Hepatocyte (in vitro differentiated cells): ENCODE measurements around the gene CCDC88C. TPM values are rescaled to one million over a fixed set of nuclear protein-coding genes. Genes with fewer than 3 reads are reported as not detected.

Source experiments
- DNase-seq: peaks from one replicate; pipeline ENCODE4 v3.0.0-alpha.2; 2016; ENCODE audit warnings: low spot score
- H2AFZ ChIP-seq: fragments of 200-600 bp; sonication (generic); 2 replicates; pipeline ENCODE4 v1.6.0; 2016; ENCODE audit warnings: antibody characterized with exemption, mild to moderate bottlenecking
- H3K27ac ChIP-seq: fragments of 200-600 bp; sonication (generic); 2 replicates; pipeline ENCODE4 v1.5.1; 2016; ENCODE audit warnings: mild to moderate bottlenecking
- H3K27me3 ChIP-seq: fragments of 200-600 bp; sonication (generic); 2 replicates; pipeline ENCODE4 v1.6.1; 2016
- H3K36me3 ChIP-seq: fragments of 200-600 bp; sonication (generic); replicated peaks from 2 replicates; pipeline ENCODE4 v1.5.1; 2016; ENCODE audit warnings: low read depth; ENCODE audit not compliant: insufficient read depth
- H3K4me1 ChIP-seq: fragments of 200-600 bp; sonication (generic); 2 replicates; pipeline ENCODE4 v1.5.1; 2016; ENCODE audit warnings: mild to moderate bottlenecking, moderate library complexity; ENCODE audit not compliant: insufficient read depth
- H3K4me2 ChIP-seq: fragments of 200-600 bp; sonication (generic); 2 replicates; pipeline ENCODE4 v1.6.0; 2016
- H3K4me3 ChIP-seq: fragments of 200-600 bp; sonication (generic); 2 replicates; pipeline ENCODE4 v1.5.1; 2016; ENCODE audit warnings: mild to moderate bottlenecking
- H3K79me2 ChIP-seq: fragments of 200-600 bp; sonication (generic); 2 replicates; pipeline ENCODE4 v1.6.0; 2017; ENCODE audit warnings: mild to moderate bottlenecking
- H3K9me2 ChIP-seq: fragments of 200-600 bp; sonication (generic); replicated peaks from 2 replicates; pipeline ENCODE4 v1.6.0; 2017; ENCODE audit warnings: mild to moderate bottlenecking; ENCODE audit not compliant: insufficient read depth
- H3K9me3 ChIP-seq: fragments of 200-600 bp; sonication (generic); 2 replicates; pipeline ENCODE4 v1.5.1; 2016; ENCODE audit warnings: low read depth, mild to moderate bottlenecking
- H4K20me1 ChIP-seq: fragments of 200-600 bp; sonication (generic); 2 replicates; pipeline ENCODE4 v1.6.0; 2016; ENCODE audit warnings: mild to moderate bottlenecking; ENCODE audit not compliant: insufficient read depth, poor library complexity, severe bottlenecking
- CTCF ChIP-seq: fragments of 200-600 bp; sonication (generic); IDR thresholded peaks from 2 replicates; pipeline ENCODE4 v1.5.1; 2016; ENCODE audit warnings: antibody characterized with exemption, mild to moderate bottlenecking; ENCODE audit not compliant: poor library complexity
- EZH2 ChIP-seq: fragments of 200-600 bp; sonication (generic); IDR thresholded peaks from 2 replicates; pipeline ENCODE4 v1.6.1; 2016; ENCODE audit warnings: antibody characterized with exemption, mild to moderate bottlenecking, borderline replicate concordance
- EZH2phosphoT487 ChIP-seq: fragments of 200-600 bp; sonication (generic); IDR thresholded peaks from one replicate; pipeline ENCODE4 v1.6.1; 2018; ENCODE audit warnings: antibody characterized with exemption, mild to moderate bottlenecking, low read depth, moderate library complexity; ENCODE audit not compliant: unreplicated experiment, severe bottlenecking
- WGBS: methylation state at CpG from one replicate; pipeline ENCODE4 v1.1.6; 2016; ENCODE audit warnings: low lambda C conversion rate; ENCODE audit errors: missing lambda C conversion rate; 5-methylcytosine and 5-hydroxymethylcytosine counted together
- polyA plus RNA-seq: library from polyadenylated mRNA; unstranded; fragments of >200 nt; fragmentation: Nextera tagmentation; extraction: Ambion mirVana; gene quantifications from 2 replicates; pipeline ENCODE4 v1.2.1, GENCODE V29; 2016
- total RNA-seq: library from RNA; depleted of rRNA; stranded (reverse); fragments of >200 nt; gene quantifications from 2 replicates; pipeline ENCODE4 v1.2.3, GENCODE V29; 2014

CCDC88C gene
- total and polyA plus RNA-seq, 2 experiments from 2014 or later: 5.9 to 11.3 TPM

- Histone ChIP-seq H3K4me1 (peaks cover 10% of the 10 kb centered on the region), H2AFZ (no peak overlapping the region), H3K27me3 (no peaks in the 10 kb centered on the region), H3K4me3 (no peak overlapping the region), H3K9me3 (no peaks in the 10 kb centered on the region), H3K36me3 (no peaks in the 10 kb centered on the region), H3K9me2 (no peaks in the 10 kb centered on the region), H3K27ac (no peak overlapping the region), H3K4me2 (no peak overlapping the region), H4K20me1 (no peaks in the 10 kb centered on the region), H3K79me2 (no peaks in the 10 kb centered on the region)
- 82% methylated on average over 18 of the region's 18 CpGs for WGBS
- no peak for TF ChIP-seq CTCF
- no peak for TF ChIP-seq EZH2
- no peak for TF ChIP-seq EZH2phosphoT487
- DNase-seq: no peak
Measured at GRCh38 chr14:91350813-91351511, 66.7 kb downstream of the CCDC88C start.

GRCh38 chr14:91350483-91350812 lies 67.2 kb downstream of the CCDC88C start:
- WGBS: 71% methylated on average over 1 of the region's 1 CpG
- H3K36me3 ChIP-seq: no peaks in the 10 kb centered on the region
- H3K4me2 ChIP-seq: no peak overlapping the region
- no peaks in the 10 kb centered on the region for H3K79me2 ChIP-seq
- no peaks in the 10 kb centered on the region for H3K9me3 ChIP-seq
- H3K4me1 ChIP-seq: peaks cover 10% of the 10 kb centered on the region
- H2AFZ ChIP-seq: no peak overlapping the region
- H3K27ac ChIP-seq: no peak overlapping the region
- H3K27me3 ChIP-seq: no peaks in the 10 kb centered on the region
- no peak overlapping the region for H3K4me3 ChIP-seq
- H4K20me1 ChIP-seq: no peaks in the 10 kb centered on the region
- H3K9me2 ChIP-seq: no peaks in the 10 kb centered on the region
- TF ChIP-seq EZH2phosphoT487 (no peak), CTCF (no peak), EZH2 (no peak)
- DNase-seq: no peak

- no peaks in the 10 kb centered on the region for H3K9me2 ChIP-seq
- H3K9me3 ChIP-seq: no peaks in the 10 kb centered on the region
- H3K4me2 ChIP-seq: no peak overlapping the region
- peaks cover 10% of the 10 kb centered on the region for H3K4me1 ChIP-seq
- no peaks in the 10 kb centered on the region for H3K79me2 ChIP-seq
- H3K27me3 ChIP-seq: no peaks in the 10 kb centered on the region
- H3K27ac ChIP-seq: no peak overlapping the region
- H4K20me1 ChIP-seq: no peaks in the 10 kb centered on the region
- H2AFZ ChIP-seq: no peak overlapping the region
- DNase-seq: no peak
- WGBS: 89% methylated on average over 10 of the region's 10 CpGs
- no peaks in the 10 kb centered on the region for H3K36me3 ChIP-seq
- H3K4me3 ChIP-seq: no peak overlapping the region
- TF ChIP-seq CTCF: no peak
- no peak for TF ChIP-seq EZH2phosphoT487
- no peak for TF ChIP-seq EZH2
Measured at GRCh38 chr14:91349481-91350074, 68.0 kb downstream of the CCDC88C start.
